Astrocyte (in vitro differentiated cells and primary cell): ENCODE results near the gene MS4A6E. TPM values are rescaled to one million over a fixed set of nuclear protein-coding genes. Genes with fewer than 3 reads are reported as not detected.
"Not testable (repeated sequence)": the region's sequence is repeated elsewhere in the genome, so short reads cannot be mapped to it uniquely, and the experiment has no call there.

Experiments used
- DNase-seq: peaks from one replicate; pipeline ENCODE4 v3.0.0-alpha.2; 2010; ENCODE audit warnings: low read depth
- FAIRE-seq: peaks from 2 replicates; lab custom pipeline; 2011; peaks lifted over from hg19 to GRCh38; lab: Jason Lieb, UNC
- H2AFZ ChIP-seq: 2 replicates; pipeline ENCODE4 v1.6.0; 2012; ENCODE audit warnings: low read depth, low read length, inconsistent platforms
- H3K27ac ChIP-seq: 2 replicates; pipeline ENCODE4 v1.5.1; 2011; ENCODE audit warnings: low read depth, low read length, inconsistent platforms
- H3K27me3 ChIP-seq: 2 replicates; pipeline ENCODE4 v1.6.0; 2011; ENCODE audit warnings: low read length, inconsistent platforms; ENCODE audit not compliant: insufficient read depth
- H3K36me3 ChIP-seq: 2 replicates; pipeline ENCODE4 v1.5.1; 2011; ENCODE audit warnings: low read length, inconsistent platforms; ENCODE audit not compliant: insufficient read depth
- H3K4me1 ChIP-seq: 2 replicates; pipeline ENCODE4 v1.5.1; 2011; ENCODE audit warnings: low read length, inconsistent platforms; ENCODE audit not compliant: insufficient read depth
- H3K4me2 ChIP-seq: 2 replicates; pipeline ENCODE4 v1.6.0; 2012; ENCODE audit warnings: low read length, inconsistent platforms
- H3K4me3 ChIP-seq: 2 replicates; pipeline ENCODE4 v1.5.1; 2011; ENCODE audit warnings: low read depth, mild to moderate bottlenecking, low read length, inconsistent platforms; ENCODE audit not compliant: insufficient read depth
- H3K79me2 ChIP-seq: 2 replicates; pipeline ENCODE4 v1.6.0; 2012; ENCODE audit warnings: mild to moderate bottlenecking, low read length, inconsistent platforms; ENCODE audit not compliant: insufficient read depth
- H3K9ac ChIP-seq: 2 replicates; pipeline ENCODE4 v1.6.0; 2012; ENCODE audit warnings: mild to moderate bottlenecking, low read length, inconsistent platforms
- H3K9me3 ChIP-seq: 2 replicates; pipeline ENCODE4 v1.5.1; 2012; ENCODE audit warnings: low read depth, mild to moderate bottlenecking, low read length, inconsistent platforms; ENCODE audit not compliant: insufficient read depth
- H4K20me1 ChIP-seq: 2 replicates; pipeline ENCODE4 v1.6.0; 2012; ENCODE audit warnings: low read length, inconsistent platforms; ENCODE audit not compliant: insufficient read depth
- H3K27ac Mint-ChIP-seq: one replicate; pipeline ENCODE4 v1.8.0; 2021; ENCODE audit warnings: mild to moderate bottlenecking, mixed read lengths; ENCODE audit not compliant: unreplicated experiment
- H3K27me3 Mint-ChIP-seq: one replicate; pipeline ENCODE4 v1.8.0; 2021; ENCODE audit warnings: low read depth, mixed read lengths; ENCODE audit not compliant: unreplicated experiment
- H3K36me3 Mint-ChIP-seq: one replicate; pipeline ENCODE4 v1.8.0; 2021; ENCODE audit warnings: low read depth, mixed read lengths; ENCODE audit not compliant: unreplicated experiment
- H3K4me1 Mint-ChIP-seq: one replicate; pipeline ENCODE4 v1.8.0; 2021; ENCODE audit warnings: low read depth, mixed read lengths; ENCODE audit not compliant: unreplicated experiment
- H3K4me3 Mint-ChIP-seq: one replicate; pipeline ENCODE4 v1.8.0; 2021; ENCODE audit warnings: mild to moderate bottlenecking, moderate library complexity, mixed read lengths; ENCODE audit not compliant: unreplicated experiment
- H3K9me3 Mint-ChIP-seq: one replicate; pipeline ENCODE4 v1.8.0; 2021; ENCODE audit warnings: mild to moderate bottlenecking, mixed read lengths; ENCODE audit not compliant: unreplicated experiment
- CTCF ChIP-seq: IDR thresholded peaks from 2 replicates; pipeline ENCODE4 v1.5.1; 2011; ENCODE audit warnings: low read depth, mild to moderate bottlenecking, inconsistent platforms, low read length, moderate library complexity; ENCODE audit not compliant: insufficient read depth
- EZH2 ChIP-seq: IDR thresholded peaks from 2 replicates; pipeline ENCODE4 v1.6.1; 2012; ENCODE audit warnings: mild to moderate bottlenecking, low read length, inconsistent platforms; ENCODE audit not compliant: insufficient read depth
- total RNA-seq: library from RNA; stranded (reverse); gene quantifications from 2 replicates; pipeline ENCODE4 v1.2.1, GENCODE V29; 2021

The MS4A6E gene
- total RNA-seq, 1 donor from 2014 or later = not detected

- no peak overlapping the region for H2AFZ ChIP-seq
- Mint-ChIP-seq H3K4me3 (no peak overlapping the region), H3K27me3 (no peaks in the 10 kb centered on the region), H3K4me1 (peaks cover 5% of the 10 kb centered on the region), H3K36me3 (no peaks in the 10 kb centered on the region), H3K27ac (no peak overlapping the region), H3K9me3 (peaks cover 2% of the 10 kb centered on the region)
- H3K27me3 ChIP-seq = no peaks in the 10 kb centered on the region
- H3K79me2 ChIP-seq = no peaks in the 10 kb centered on the region
- no peak overlapping the region for H3K4me3 ChIP-seq
- H3K36me3 ChIP-seq = no peaks in the 10 kb centered on the region
- H3K9me3 ChIP-seq = peaks cover 7% of the 10 kb centered on the region
- FAIRE-seq = no peak
- no peak overlapping the region for H3K9ac ChIP-seq
- no peak for TF ChIP-seq EZH2
- DNase-seq = no peak
- no peaks in the 10 kb centered on the region for H4K20me1 ChIP-seq
- no peak overlapping the region for H3K27ac ChIP-seq
- H3K4me2 ChIP-seq = no peak overlapping the region
- no peaks in the 10 kb centered on the region for H3K4me1 ChIP-seq
Measured at GRCh38 chr11:60292145-60292544, 34.9 kb upstream of the MS4A6E start.

- no peak for TF ChIP-seq CTCF
- no peak for TF ChIP-seq EZH2
- DNase-seq = no peak
- Histone ChIP-seq H3K36me3 (no peaks in the 10 kb centered on the region), H3K27me3 (no peaks in the 10 kb centered on the region), H3K4me3 (no peak overlapping the region), H3K4me1 (no peaks in the 10 kb centered on the region), H3K9ac (no peak overlapping the region), H3K9me3 (no peaks in the 10 kb centered on the region), H3K79me2 (no peaks in the 10 kb centered on the region), H3K27ac (no peak overlapping the region), H3K4me2 (no peak overlapping the region), H2AFZ (no peak overlapping the region), H4K20me1 (no peaks in the 10 kb centered on the region)
- Mint-ChIP-seq H3K36me3 (no peaks in the 10 kb centered on the region), H3K4me1 (peaks cover 20% of the 10 kb centered on the region), H3K27ac (no peak overlapping the region), H3K9me3 (no peaks in the 10 kb centered on the region), H3K4me3 (no peak overlapping the region), H3K27me3 (no peaks in the 10 kb centered on the region)
- FAIRE-seq = no peak
Measured at GRCh38 chr11:60301178-60301577, 25.9 kb upstream of the MS4A6E start.

- H3K9me3 ChIP-seq, DNase-seq, H3K27ac Mint-ChIP-seq, H3K27me3 Mint-ChIP-seq, H3K27me3 ChIP-seq, H3K9ac ChIP-seq, H3K4me3 ChIP-seq, H3K9me3 Mint-ChIP-seq, H3K27ac ChIP-seq, H3K36me3 ChIP-seq, H3K4me3 Mint-ChIP-seq, FAIRE-seq, H3K4me2 ChIP-seq, H4K20me1 ChIP-seq, H2AFZ ChIP-seq, H3K36me3 Mint-ChIP-seq, H3K4me1 ChIP-seq, H3K79me2 ChIP-seq: not testable (repeated sequence)
- H3K4me1 Mint-ChIP-seq = peaks cover 28% of the 10 kb centered on the region
Measured at GRCh38 chr11:60301884-60302283, 25.2 kb upstream of the MS4A6E start.
